LNCaP clone FGC (cell line): Measurements from ENCODE around the gene KCTD1.

Source experiments
- DNase-seq: peaks from one replicate; pipeline ENCODE4 v3.0.0-alpha.2; 2011; ENCODE audit warnings: low read depth
- H3K4me3 ChIP-seq: 2 replicates; pipeline ENCODE4 v1.5.1; 2011; ENCODE audit warnings: mild to moderate bottlenecking, low read depth, low read length, control low read depth
- CTCF ChIP-seq: IDR thresholded peaks from 2 replicates; pipeline ENCODE4 v1.5.1; 2012; ENCODE audit warnings: mild to moderate bottlenecking; ENCODE audit not compliant: control insufficient read depth, insufficient read depth; ENCODE audit errors: extremely low read depth

The KCTD1 gene

DNA sequence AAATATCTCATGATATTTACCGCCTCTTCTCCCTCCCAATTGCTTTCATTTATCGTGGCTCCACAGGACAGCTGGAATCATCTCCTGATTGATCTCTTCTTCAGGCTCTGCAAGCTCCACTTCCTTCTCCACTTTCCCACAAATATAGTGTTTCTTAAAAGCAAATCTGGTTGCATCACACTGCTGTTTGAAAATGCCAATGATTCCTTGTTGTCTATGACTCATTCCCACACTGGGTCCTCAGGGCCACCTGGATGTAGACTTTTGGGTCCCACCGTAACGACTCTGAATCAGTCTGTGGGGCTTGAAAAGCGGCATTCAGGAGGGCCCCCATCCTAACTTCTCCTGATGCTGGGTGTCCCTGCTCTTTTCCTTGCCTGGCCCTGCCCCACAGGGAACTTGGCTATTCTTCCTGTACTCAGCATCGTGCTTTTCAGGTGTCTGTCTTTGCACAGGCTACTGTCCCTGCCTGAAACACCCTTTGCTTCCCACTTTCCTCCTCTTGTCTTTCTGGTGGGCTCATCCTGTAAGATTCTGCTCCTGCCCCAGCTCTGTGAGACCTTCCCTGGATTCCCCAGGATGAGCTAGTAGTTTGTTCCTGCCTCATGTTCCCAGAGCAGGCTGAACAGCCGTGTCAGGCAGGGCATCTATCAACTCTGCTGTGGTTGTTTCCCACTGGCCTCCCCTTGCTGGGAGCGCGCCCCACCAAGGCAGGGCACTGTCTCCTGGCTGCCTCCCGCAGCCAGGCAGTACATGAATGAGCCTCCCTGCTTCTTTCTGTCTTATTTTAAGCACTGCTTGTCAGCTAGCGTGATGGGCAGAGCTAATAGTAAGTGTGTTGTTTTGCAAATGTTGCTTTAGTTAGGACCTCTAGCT is 111.9 kb downstream of the KCTD1 start:
- DNase-seq: no peak
- no peak for TF ChIP-seq CTCF
- no peak overlapping the region for H3K4me3 ChIP-seq

GRCh38 chr18:26435415-26436095 is 112.8 kb downstream of the KCTD1 start:
- no peak for DNase-seq
- TF ChIP-seq CTCF: no peak
- no peak overlapping the region for H3K4me3 ChIP-seq

DNA sequence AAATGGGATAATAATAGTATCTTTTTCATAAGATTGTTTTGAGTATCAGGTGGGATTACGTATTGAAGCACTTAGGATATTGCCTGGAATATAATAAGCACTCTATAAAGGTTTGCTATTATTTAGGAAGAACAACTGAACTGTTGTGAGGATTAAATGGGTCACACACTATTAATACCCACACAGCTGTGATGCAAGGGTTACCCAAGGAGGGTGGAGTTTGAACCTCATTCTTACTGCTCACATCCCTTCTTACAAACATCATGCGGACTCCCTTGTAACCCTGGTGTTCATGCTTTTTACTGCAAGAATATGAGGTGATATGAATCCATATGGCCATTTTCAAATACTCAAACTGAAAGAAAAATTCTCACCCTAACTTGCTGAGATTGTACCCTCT is 113.5 kb downstream of the KCTD1 start:
- no peak for TF ChIP-seq CTCF
- DNase-seq: no peak
- no peak overlapping the region for H3K4me3 ChIP-seq

- no peak for DNase-seq
- H3K4me3 ChIP-seq: no peak overlapping the region
- no peak for TF ChIP-seq CTCF
Measured at GRCh38 chr18:26432651-26433424, 115.5 kb downstream of the KCTD1 start.

- no peak for TF ChIP-seq CTCF
- DNase-seq: no peak
- H3K4me3 ChIP-seq: no peak overlapping the region
Measured at GRCh38 chr18:26429535-26430226, 118.7 kb downstream of the KCTD1 start.

- H3K4me3 ChIP-seq: no peak overlapping the region
- DNase-seq: no peak
- TF ChIP-seq CTCF: no peak
Measured at GRCh38 chr18:26425148-26425531, 123.2 kb downstream of the KCTD1 start.
